NB4 (cell line): ENCODE measurements around the gene BMAL2.

ENCODE experiments used
- DNase-seq: peaks from one replicate; pipeline ENCODE4 v3.0.0; 2010; ENCODE audit warnings: low read depth
- H3K4me3 ChIP-seq: one replicate; pipeline ENCODE4 v1.5.1; 2011; ENCODE audit warnings: mild to moderate bottlenecking, low read depth, low read length, moderate library complexity
- CTCF ChIP-seq: IDR thresholded peaks from one replicate; pipeline ENCODE4 v1.5.1; 2012; ENCODE audit warnings: low read depth, low read length
- MAX ChIP-seq: IDR thresholded peaks from 2 replicates; pipeline ENCODE4 v1.6.1; 2011; ENCODE audit warnings: low read depth, low read length
- MYC ChIP-seq: IDR thresholded peaks from 2 replicates; pipeline ENCODE4 v1.6.1; 2011; ENCODE audit warnings: low read depth, low read length
- POLR2A ChIP-seq: IDR thresholded peaks from 2 replicates; pipeline ENCODE4 v1.6.1; 2011; ENCODE audit warnings: mild to moderate bottlenecking; ENCODE audit not compliant: insufficient read length; ENCODE audit errors: extremely low read depth

The BMAL2 gene

GRCh38 chr12:27331927-27332324 lies 710 bp upstream of the BMAL2 start:
- no peak for TF ChIP-seq MYC
- TF ChIP-seq MAX: no peak
- TF ChIP-seq CTCF: no peak
- no peak for TF ChIP-seq POLR2A
- peak overlapping the region; percentile 62 for H3K4me3 ChIP-seq
- peak; percentile 40 for DNase-seq

- DNase-seq: peak; percentile 40
- TF ChIP-seq MYC (no peak; the same call in 1 of the 2 replicates), MAX (no peak), POLR2A (no peak), CTCF (no peak)
- H3K4me3 ChIP-seq: peak overlapping the region; percentile 62
Measured at GRCh38 chr12:27332407-27332713, 276 bp upstream of the BMAL2 start.

GRCh38 chr12:27333403-27334009 lies 870 bp downstream of the BMAL2 start:
- H3K4me3 ChIP-seq: peak overlapping the region; percentile 63
- peak; percentile 89 for DNase-seq
- TF ChIP-seq MYC: peak; percentile 77; the same call in 1 of the 2 replicates
- peak; percentile 79 for TF ChIP-seq MAX
- TF ChIP-seq CTCF: no peak
- TF ChIP-seq POLR2A: no peak

GRCh38 chr12:27334042-27334720 lies 1.5 kb downstream of the BMAL2 start:
- DNase-seq: peak; percentile 52
- H3K4me3 ChIP-seq: peak overlapping the region; percentile 63
- no peak for TF ChIP-seq POLR2A
- no peak for TF ChIP-seq CTCF
- TF ChIP-seq MYC: no peak
- peak; percentile 44; the same call in 1 of the 2 replicates for TF ChIP-seq MAX

GRCh38 chr12:27334721-27335082 lies 2.1 kb downstream of the BMAL2 start:
- no peak overlapping the region for H3K4me3 ChIP-seq
- TF ChIP-seq CTCF (no peak), POLR2A (no peak), MYC (no peak), MAX (no peak)
- DNase-seq: no peak
